ENCODE measurements around the gene CPNE4.
"Not testable (repeated sequence)": the region's sequence is repeated elsewhere in the genome, so short reads cannot be mapped to it uniquely, and the experiment has no call there.

CPNE4 gene

GRCh38 chr3:132034486-132035464 is at the start of gene CPNE4:
CPNE4 (minus strand) TSS chr3:132035014.
- peak; percentile 90 for DNase-seq

GRCh38 chr3:132083583-132084279 is 48.9 kb upstream of the CPNE4 start:
- DNase-seq = no peak

- DNase-seq = no peak
Measured at GRCh38 chr3:132083159-132083558, 48.3 kb upstream of the CPNE4 start.

GRCh38 chr3:132079147-132079546 is 44.3 kb upstream of the CPNE4 start:
- DNase-seq = no peak

- DNase-seq = no peak
Measured at GRCh38 chr3:132073771-132074170, 39.0 kb upstream of the CPNE4 start.

- DNase-seq = no peak
Measured at GRCh38 chr3:132071043-132071442, 36.2 kb upstream of the CPNE4 start.

GRCh38 chr3:132064114-132064513 is 29.3 kb upstream of the CPNE4 start:
- no peak for DNase-seq

- no peak for DNase-seq
Measured at GRCh38 chr3:132062535-132062934, 27.7 kb upstream of the CPNE4 start.

GRCh38 chr3:132055872-132056271 is 21.1 kb upstream of the CPNE4 start:
- no peak for DNase-seq

- no peak for DNase-seq
Measured at GRCh38 chr3:132047209-132047608, 12.4 kb upstream of the CPNE4 start.

GRCh38 chr3:132044874-132045273 is 10.1 kb upstream of the CPNE4 start:
- DNase-seq = not testable (repeated sequence)

GRCh38 chr3:132042681-132043080 is 7.9 kb upstream of the CPNE4 start:
- no peak for DNase-seq

- peak; percentile 51 for DNase-seq
Measured at GRCh38 chr3:132038198-132038825, 3.5 kb upstream of the CPNE4 start.

GRCh38 chr3:132037581-132037980 is 2.8 kb upstream of the CPNE4 start:
- DNase-seq = peak; percentile 13

GRCh38 chr3:132037056-132037455 is 2.2 kb upstream of the CPNE4 start:
- no peak for DNase-seq

GRCh38 chr3:132034097-132034485 is 723 bp downstream of the CPNE4 start:
- no peak for DNase-seq

GRCh38 chr3:132033471-132033870 is 1.3 kb downstream of the CPNE4 start:
- DNase-seq = no peak

- no peak for DNase-seq
Measured at GRCh38 chr3:132032959-132033358, 1.9 kb downstream of the CPNE4 start.

GRCh38 chr3:132029182-132029902 is 5.5 kb downstream of the CPNE4 start:
- peak; percentile 93 for DNase-seq

- DNase-seq = no peak
Measured at GRCh38 chr3:132022914-132023313, 11.9 kb downstream of the CPNE4 start.

GRCh38 chr3:132020058-132020457 is 14.8 kb downstream of the CPNE4 start:
- DNase-seq = no peak

GRCh38 chr3:132017137-132017536 is 17.7 kb downstream of the CPNE4 start:
- no peak for DNase-seq

Data from hematopoietic multipotent progenitor cell treated with erythropoietin and hydrocortisone succinate and interleukin-3 and kit ligand, for 6 days (in vitro differentiated cells).